ENCODE measurements around the gene SFXN5.

SFXN5 gene

DNA sequence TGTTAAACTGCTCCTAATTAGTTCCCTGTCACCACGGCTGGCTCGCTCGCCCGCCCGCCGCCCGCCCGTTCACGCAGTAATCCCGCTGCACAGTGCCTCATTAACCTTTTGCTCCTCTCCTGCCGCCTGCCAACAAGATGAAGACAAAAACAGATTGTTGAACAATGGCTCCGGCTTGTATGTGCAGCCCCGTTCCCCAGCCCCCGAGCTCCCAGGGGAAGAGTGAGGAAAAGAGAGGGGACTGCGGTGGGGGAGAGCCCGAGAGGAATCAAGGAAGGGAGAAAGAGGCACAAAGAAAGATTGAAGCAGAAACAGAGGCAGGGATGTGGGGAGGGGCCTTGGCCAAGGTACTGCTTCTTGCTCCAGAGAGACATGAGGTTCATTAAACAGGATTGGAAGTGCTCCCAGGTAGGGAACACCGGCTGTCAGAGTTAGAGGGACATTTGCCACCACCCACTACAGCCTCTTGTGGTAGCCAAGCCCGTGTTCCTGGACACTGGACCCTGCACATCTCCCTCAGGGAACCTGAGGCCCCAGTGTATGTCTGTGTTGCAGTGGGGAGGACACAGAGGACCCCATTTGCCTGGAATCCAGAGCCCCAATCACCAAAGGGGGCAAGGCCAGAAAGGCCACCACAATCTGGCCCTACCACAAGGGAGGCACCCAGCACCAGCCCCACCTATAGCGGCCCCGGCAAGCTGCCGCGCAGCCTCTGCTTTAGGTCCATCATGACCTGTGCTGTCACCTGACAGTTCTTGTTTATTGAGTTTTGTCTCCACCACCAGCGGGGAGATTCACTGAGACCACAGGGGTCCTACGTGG lies 116.1 kb downstream of the SFXN5 start:
- DNase-seq (ENCODE audit: low spot score): no peak

DNA sequence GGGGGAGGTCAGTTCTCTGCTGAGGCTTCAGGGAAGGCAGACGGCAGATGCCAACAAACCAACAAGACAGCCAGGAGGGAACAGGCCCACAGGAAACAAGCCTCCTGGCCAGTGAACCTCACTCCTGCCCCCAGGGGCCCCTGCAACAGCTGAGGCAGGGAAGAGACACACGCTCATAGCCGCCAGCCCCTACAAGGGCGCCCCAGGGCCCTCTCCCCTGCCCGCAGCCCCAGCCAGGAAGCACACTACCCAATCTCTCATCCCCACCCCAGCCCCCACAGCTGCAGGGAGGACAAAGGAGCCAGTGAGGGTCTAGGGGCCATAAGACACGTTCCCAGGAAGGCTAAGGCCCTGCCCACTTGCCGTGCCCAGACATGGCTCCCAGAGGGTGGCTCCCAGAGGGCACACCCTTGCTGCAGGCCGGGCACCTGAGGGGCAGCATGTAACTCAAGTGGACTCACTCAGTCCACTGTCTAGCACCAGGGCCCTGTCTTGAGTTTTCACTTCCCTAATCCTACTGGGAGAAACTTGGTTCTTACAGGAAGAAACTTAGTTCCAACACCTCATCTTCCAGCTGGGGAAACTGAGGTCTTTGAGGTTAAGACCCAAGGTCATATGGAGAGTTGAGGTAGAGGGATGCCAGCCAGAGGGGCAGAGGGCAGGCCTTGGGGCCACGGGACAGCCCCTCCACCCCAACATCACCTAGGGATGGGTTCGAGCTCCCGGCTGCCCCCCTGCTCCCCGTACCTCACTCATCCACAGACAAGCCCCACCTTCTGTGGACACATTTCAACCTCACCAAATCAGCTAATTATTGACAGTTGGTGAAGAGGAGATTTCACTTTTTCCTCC lies 116.9 kb downstream of the SFXN5 start:
- DNase-seq (ENCODE audit: low spot score): no peak

DNA sequence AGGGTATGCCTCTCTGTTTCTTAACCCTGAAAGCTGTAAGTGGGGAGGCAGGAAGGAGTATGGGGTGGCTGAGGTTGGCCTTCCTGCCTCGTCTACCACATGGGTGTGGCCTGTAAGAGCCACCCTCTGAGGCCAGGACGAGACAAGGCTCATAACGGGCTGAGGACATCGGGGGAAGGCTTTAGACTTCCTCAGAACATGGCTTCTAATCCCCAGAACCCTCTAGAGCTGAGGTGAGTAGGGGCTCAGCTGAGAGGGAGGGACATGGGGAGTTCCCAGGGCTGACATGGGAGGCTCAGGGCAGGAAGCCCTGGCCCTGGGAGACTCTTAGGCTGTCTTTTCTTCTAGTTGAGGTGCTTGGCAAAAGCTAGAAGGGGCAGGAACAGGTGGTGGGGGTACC lies 117.5 kb downstream of the SFXN5 start:
- DNase-seq (ENCODE audit: low spot score): no peak

DNA sequence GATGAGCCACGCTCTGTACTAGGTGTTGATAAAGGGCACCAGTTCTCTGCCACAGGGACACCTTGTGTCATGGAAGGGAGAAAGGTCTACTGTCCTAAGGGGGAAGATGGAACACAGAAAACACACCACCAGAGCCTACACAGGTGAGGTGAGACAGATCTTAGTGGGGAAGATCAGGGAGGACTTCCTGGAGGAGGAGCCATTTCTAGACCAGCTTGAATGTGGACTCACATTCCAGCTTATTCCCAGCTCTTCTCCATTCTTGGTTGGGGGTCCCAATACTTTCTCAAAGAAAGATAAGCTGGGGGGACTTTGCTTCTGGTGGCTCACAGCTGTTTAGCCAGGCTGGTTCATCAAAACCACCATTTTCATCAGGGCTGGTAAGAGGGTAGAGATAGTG lies 118.0 kb downstream of the SFXN5 start:
- no peak for DNase-seq (ENCODE audit: low spot score)

DNA sequence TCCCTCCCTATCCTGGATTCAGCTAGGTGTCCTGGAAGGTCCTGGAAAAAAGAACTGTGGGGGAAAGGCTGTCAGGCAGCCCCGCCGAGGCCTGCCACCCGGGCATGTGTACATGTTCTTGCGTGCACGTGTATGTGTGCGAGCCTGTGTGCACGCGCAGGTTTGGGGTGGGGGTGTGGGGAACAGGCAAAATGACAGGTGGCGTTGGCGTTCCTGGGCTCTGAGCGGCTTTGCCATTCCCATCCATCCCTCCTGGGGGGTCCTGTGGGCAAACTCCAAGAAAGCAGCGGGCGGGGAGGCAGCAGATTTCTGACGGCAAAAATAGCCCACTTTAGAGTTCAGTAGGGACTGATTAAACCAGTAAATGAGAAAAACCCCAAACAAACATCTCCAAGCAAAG lies 118.6 kb downstream of the SFXN5 start:
- no peak for DNase-seq (ENCODE audit: low spot score)

DNA sequence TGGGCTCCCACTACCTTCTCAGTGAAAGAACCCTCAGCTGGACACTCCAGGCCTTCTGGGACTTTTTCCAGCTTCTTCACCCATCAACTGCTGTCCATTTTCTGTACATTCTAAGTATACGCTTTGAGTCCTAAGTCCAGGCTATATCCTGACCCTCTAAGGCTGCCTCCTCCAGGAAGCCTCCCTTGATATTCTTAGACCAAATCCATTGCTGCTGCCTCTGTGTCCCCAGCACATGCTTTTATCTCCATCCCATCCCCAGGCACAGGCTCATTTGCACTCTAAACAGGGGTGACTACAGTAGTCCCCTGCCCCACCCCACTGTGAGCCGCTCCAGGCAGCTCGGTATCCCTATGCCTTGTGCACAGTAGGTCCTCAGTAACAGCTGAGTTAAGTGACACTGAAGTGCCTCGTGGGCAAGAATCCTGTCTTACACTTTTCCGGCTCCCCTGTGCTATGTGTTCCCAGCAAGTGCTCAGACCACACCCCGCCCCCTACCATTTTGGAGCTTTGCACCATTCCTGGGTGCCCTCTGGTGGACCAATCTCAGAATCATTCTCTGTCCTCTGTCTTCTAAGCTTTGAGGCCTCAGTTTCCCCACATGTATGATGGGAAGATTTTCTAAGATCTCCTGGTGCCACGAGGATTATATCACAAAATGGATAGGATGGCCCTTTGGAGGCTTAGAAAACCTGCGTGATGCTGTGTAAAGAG lies 119.2 kb downstream of the SFXN5 start:
- DNase-seq (ENCODE audit: low spot score): no peak

DNA sequence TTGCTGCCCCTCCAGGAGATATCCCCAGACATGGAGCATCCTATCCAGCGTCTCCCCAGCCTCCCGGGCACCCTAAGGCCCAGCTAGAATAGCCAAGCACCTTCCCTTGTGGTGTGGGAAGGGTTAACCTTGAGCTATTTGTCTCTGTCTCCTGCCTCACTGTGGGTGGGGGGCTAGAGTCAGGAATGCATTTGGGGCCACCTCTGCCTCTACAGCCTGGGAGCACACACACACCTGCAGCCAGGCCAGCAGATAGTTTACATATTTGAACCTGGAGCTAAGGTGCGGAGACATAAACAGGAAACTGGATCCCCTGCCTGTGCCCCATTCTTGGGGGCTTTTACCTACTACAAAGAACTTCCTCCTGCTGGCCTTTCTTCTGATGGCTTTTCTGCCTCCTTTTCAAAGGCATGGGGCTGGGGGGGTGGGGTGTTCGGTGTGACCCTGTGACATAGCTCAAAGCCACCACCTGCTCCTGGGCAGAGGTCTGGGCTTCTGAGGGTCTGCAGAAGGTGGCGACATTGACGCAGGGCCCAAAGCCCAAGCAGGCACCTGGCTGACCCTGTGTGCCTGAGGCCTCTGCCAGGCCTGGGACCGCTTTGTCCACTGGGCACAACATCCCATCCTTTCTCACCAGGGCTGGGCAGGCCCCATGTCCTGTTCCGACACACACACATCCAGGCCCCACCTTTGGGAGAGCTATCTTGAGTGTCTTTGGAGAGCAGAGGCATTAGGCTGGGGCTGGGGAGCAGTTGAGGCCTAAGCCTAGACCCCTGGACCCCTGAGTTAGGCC lies 120.0 kb downstream of the SFXN5 start:
- no peak for DNase-seq (ENCODE audit: low spot score)

DNA sequence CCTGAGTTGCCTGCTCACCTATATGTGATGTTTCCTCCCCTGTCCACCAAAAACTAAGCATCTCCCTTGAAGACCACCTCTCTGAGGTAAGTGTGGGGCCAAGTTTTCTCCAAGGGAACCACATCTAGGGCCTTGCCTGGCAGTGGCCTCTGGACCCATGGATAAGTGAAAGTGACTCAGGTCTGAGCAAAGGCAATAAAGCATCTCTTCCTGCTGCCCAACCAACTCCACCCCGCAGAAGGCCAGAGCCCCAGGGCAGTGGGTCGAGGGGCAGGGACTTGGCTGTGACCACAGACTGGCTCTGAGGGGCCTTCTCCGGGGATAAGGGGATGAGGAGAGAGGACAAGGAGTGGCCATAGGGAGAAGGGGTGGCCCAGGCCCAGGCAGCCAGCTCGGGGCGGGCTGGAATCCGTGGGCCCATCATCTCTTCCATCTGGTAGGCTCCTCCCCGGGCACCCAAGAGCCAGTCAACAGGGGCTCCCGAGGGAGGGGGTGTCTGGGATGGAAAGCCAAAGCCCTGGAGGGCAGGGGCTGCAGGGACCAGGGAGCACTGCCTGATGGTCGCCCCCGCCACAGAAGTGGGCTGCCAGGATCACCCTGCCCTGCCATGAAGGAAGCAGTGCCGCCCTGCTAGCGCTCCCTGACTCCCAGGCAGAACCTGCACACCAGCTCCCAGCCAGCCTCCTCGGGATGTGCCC lies 120.8 kb downstream of the SFXN5 start:
- no peak for DNase-seq (ENCODE audit: low spot score)

DNA sequence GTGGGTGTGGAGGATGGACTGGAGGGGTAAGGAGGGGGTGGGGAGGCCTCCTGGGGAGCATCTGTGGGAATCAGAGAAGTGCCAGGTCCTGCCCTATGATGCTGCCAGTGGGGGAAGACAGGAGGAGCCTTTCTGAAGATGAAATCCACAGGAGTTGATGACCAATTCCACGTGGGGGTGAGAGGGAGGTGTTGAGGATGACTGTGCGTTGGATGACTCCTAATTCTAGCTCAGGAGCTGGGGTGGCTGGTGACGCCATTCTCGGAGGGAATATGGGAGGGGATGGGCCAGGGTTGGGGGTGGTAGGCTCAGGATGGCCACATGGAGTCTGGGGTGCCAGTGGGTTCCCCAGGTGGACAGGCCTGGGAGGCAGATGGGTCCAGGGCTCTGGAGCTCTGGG lies 121.9 kb downstream of the SFXN5 start:
- DNase-seq (ENCODE audit: low spot score): no peak

DNA sequence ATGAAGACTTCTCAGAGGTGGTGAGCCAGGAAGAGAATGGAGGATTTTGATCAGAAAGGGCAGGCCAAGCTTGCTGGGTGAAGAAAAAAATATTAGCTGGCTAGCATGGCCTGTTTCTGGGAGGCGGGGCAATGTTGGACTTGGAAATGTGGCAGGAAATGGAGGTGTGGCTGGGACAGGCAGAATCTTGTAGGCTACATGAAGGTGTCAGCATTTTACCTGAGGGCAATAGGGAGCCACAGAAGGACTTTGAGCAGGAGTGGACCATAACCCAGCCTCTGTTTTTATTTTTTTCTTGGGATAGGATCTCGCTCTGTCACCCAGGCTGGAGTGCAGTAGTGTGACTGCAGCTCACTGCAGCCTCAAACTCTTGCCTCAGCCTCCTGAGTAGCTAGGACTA lies 122.5 kb downstream of the SFXN5 start:
- DNase-seq (ENCODE audit: low spot score): no peak

DNA sequence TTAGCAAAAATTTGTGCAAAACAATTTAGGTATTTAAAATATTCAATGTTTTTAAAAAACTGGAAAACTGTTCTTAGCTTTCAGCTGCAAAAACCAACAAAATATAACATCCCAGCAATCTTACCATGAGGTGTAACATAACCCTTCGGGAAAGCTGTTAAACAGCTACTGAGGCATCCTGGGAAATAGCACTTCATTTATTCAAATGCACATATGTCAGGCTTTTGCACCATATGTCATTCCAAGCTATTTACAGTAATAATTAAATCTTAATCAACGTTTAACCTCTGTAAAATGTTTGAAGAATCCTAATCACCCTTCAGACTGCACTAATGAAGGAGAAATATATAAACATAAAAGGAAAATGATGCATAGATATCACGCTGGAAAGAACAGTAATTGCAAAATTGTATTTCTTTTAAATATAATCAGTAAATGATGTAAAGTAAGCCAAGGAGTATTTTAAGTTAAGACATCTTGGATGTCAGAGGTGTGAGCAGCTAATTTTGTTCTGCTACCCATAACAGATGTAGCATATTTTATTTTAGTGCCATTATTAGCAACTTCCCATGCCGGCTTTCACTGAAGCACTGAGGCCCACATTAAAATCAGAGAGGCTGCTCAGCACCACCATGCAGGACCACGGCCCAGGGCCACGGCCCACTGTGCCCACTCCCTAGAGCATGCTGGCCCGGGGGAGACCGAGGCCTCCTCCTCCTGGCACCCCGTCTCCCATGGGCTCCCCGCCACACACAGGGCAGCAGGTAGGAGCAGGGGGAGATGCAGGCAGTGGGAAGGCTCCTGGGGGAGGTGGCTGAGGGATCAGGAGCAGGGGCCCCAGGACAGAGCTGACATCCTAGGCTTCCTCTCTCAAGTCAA lies 123.3 kb downstream of the SFXN5 start:
- DNase-seq (ENCODE audit: low spot score): no peak

DNA sequence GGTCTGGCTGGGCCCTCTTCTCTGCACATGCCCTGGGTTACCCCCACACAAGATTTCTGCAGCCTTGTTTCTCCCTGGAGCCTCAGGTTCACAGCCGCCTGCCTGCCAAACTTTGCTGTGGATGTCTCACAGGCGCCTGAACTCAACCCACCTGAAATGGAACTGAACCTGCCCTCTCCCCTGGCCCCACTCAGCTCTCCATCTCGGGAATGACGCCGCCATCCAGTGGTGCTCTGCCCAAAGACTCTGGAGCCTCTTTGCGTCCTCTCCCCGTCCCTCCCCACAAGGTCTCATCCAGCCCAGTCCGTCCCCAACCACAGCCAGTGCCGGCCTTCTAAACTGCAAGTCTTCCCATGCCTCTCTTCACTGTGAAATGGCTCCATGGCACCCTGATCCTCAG lies 125.0 kb downstream of the SFXN5 start:
- DNase-seq (ENCODE audit: low spot score): no peak

DNA sequence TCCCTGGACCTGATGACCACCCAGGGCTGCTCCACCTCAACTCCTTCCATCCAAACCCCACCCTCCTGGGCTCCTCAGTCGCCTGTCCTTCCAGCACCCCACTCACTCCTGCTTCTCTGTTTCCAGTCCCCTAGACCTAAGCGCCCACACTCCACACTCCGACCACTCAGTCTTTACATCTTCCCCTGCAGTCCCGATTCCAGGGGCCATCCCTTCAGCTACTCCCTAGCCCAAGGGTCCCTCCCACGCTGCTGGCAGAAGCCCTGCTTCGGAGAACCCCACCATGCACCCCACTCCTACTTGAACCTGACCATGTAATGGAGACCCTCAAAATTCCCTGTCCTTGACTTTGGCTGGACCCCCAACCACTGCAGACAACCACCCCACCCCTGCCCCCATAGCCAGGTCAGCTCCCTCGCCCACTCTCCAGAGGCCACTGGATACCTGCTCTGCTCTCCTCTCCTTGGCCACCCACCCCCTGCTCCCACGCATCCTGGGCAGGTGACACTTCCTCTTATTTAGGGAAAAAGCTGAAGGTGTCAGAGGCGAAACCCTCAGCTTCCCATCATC lies 126.0 kb downstream of the SFXN5 start:
- DNase-seq (ENCODE audit: low spot score): no peak

DNA sequence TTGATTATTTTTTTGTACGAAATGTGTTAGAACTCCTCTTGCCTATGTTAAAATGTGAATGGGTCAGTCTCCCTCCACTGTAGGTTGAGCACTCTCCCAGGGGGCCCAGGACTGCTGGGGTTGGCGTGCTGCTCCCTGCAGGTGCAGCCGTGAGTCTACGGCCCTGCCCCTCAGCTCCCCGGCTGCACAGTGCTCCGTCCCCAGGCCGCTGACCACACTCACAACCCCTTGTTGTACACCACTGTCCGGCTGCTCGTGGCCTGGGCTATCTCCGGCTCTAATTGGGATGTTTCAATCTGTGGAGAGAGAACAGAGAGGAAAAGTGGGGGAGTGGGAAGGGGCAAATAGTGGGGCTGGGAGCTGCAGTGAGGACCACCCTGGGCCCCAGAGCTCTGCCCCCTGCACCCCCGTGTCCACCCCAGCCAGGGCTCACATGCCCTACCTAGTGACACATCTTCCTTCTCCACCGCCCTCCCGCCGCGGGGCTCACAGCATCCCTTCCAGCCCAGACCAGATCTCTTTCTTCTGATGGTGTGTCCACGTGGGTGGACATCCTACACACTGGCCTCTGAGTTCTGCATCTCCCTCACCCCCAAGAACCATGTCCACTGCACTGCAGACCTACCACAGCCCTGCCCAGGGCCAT lies 126.6 kb downstream of the SFXN5 start:
- DNase-seq (ENCODE audit: low spot score): no peak

DNA sequence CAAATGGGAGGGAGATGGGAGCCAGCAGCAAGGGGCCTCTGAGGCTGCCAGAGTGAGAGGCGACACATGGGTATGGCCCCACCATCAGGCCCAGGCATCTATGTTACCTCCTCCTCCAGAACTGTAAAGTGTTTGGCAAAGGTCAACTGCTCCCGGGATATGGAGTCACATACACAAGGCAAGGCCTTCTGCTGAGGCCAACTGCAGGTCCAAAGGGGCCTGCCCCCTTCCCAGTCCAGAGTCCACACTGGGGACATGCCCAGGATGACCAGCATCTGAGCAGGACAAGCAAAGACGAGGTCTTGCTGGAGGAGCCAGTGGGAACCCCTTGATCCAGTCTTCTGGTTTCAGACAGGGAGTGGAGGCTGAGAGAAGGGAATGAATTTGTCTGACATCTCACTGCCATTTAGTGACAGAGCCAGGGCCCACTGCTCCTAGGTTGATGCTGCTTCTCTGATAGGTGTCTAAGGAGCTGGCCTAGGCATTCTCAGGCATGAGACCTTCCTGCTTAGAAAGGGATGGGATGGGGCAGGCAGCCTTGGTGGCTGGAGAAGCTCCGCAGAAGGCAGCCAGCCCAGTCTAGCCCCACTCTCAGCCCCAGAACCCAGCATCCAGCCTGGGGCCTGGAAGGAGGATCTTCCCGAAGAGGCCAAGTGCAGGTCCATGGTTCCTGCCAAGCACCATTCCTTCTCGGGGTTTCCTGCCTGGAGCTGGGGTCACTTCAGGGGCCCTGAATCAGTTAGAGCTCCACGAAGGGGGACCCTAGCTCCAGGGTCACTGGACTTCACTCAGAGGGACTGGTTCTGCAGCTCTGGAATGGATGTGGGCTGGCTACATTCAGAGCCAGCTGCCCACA lies 127.7 kb downstream of the SFXN5 start:
- DNase-seq (ENCODE audit: low spot score): no peak

DNA sequence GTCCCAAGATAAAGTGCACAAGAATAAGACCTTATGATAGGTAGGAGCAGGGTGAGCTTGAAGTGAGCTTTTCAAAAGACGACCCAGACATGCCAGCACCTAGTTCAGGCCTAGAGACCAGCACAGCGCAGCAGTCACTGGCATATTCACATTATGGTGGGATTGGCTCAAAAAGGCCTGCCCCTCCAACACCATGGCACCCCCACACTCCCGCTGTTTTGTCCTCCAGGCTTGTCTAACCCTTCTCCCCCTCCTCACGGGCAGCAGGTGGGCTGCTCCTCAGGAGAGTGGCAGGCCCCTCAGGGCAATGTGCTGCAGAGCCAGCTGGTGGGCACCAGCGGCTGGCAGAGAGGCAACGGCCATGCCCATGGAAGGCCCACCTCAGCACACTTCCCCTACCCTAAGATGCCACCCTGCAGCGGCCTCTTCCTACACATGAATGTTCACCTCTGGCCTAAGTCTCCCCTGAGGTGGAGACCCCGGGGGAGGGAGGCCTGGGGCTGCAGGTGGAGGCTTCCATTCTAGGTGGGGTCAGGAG lies 128.6 kb downstream of the SFXN5 start:
- no peak for DNase-seq (ENCODE audit: low spot score)

DNA sequence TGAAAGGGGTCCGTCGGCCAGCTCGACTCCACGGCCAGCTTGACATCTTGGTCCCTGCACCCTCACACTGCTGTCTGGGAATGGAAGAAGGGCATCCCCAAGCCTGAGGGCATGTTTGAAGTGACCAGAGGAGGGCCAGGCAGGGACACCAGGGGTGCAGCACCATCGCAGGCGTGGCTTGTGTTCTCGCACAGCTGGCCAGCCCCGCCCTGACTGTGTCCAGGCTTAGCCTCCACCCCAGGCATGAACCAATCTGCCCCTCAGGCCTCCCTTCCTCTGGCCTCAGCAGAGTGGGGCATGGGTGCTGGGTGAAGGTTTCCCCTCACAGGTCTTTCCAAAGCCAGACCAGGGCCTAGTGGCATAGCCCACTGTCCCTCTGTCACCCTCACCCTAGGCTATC lies 129.2 kb downstream of the SFXN5 start:
- DNase-seq (ENCODE audit: low spot score): no peak

DNA sequence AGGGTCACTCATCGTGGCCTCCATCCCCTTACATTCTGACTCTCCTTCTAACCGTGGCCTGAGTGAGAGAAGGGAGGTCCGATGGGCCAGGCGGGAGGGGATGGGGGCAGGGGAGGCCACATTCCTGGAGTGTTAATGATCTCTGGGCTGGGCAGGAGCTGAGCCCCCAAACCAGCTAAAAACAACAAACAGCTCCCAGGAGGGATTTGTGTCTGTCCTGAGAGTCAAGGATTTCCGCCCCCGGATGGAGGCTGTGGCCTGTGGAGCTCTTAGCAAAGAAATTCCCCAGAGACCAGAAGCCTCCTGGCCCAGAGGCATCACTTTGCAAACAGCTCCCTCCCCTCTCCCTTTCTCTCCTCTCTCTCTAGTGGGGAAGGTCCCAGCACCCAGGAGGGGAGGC lies 130.7 kb downstream of the SFXN5 start:
- DNase-seq (ENCODE audit: low spot score): no peak

All from LoVo (cell line).